H9 (cell line): ENCODE results near the gene RPRD1A. TPM values are rescaled to one million over a fixed set of nuclear protein-coding genes. Genes with fewer than 3 reads are reported as not detected.

ENCODE experiments used
- DNase-seq: peaks from one replicate; pipeline ENCODE4 v3.0.0-alpha.2; 2017
- H2AFZ ChIP-seq: one replicate; pipeline ENCODE4 v1.6.1; 2013; ENCODE audit warnings: mild to moderate bottlenecking, low read length, control low read depth, moderate library complexity
- H2AK5ac ChIP-seq: 2 replicates; pipeline ENCODE4 v1.6.1; 2013; ENCODE audit warnings: low read length, control low read depth, mixed read lengths; ENCODE audit not compliant: insufficient read length
- H2BK120ac ChIP-seq: one replicate; pipeline ENCODE4 v1.6.1; 2013; ENCODE audit warnings: low read depth, mild to moderate bottlenecking, low read length, control low read depth, inconsistent platforms; ENCODE audit not compliant: poor library complexity, severe bottlenecking
- H2BK12ac ChIP-seq: 2 replicates; pipeline ENCODE4 v1.6.1; 2013; ENCODE audit warnings: low read length, control low read depth, mixed read lengths, low read depth; ENCODE audit not compliant: insufficient read length
- H2BK15ac ChIP-seq: 2 replicates; pipeline ENCODE4 v1.6.1; 2013; ENCODE audit warnings: low read depth, low read length, control low read depth
- H2BK20ac ChIP-seq: one replicate; pipeline ENCODE4 v1.6.1; 2013; ENCODE audit warnings: low read depth, mild to moderate bottlenecking, low read length, control low read depth, inconsistent platforms; ENCODE audit not compliant: poor library complexity, severe bottlenecking
- H2BK5ac ChIP-seq: 2 replicates; pipeline ENCODE4 v1.6.1; 2013; ENCODE audit warnings: low read length, control low read depth, mixed read lengths; ENCODE audit not compliant: insufficient read length
- H3K14ac ChIP-seq: 2 replicates; pipeline ENCODE4 v1.6.1; 2013; ENCODE audit warnings: low read length, control low read depth; ENCODE audit not compliant: insufficient read depth
- H3K18ac ChIP-seq: 2 replicates; pipeline ENCODE4 v1.6.1; 2013; ENCODE audit warnings: low read depth, mild to moderate bottlenecking, mixed read lengths, low read length, control low read depth; ENCODE audit not compliant: insufficient read length
- H3K23ac ChIP-seq: 2 replicates; pipeline ENCODE4 v1.6.1; 2013; ENCODE audit warnings: low read length, control low read depth, mixed read lengths, low read depth; ENCODE audit not compliant: insufficient read length
- H3K23me2 ChIP-seq: 2 replicates; pipeline ENCODE4 v1.6.1; 2013; ENCODE audit warnings: low read depth, mild to moderate bottlenecking, mixed read lengths, low read length, control low read depth; ENCODE audit not compliant: insufficient read length, poor library complexity, severe bottlenecking
- H3K27ac ChIP-seq: 2 replicates; pipeline ENCODE4 v1.5.1; 2013; ENCODE audit warnings: low read length, control low read depth, mixed read lengths, low read depth; ENCODE audit not compliant: insufficient read length
- H3K27me3 ChIP-seq: 2 replicates; pipeline ENCODE4 v1.6.1; 2013; ENCODE audit warnings: low read length, control low read depth, inconsistent platforms; ENCODE audit not compliant: insufficient read depth
- H3K4ac ChIP-seq: 2 replicates; pipeline ENCODE4 v1.6.1; 2013; ENCODE audit warnings: low read depth, mild to moderate bottlenecking, control low read depth, inconsistent platforms, low read length, moderate library complexity
- H3K4me1 ChIP-seq: 2 replicates; pipeline ENCODE4 v1.6.1; 2013; ENCODE audit warnings: low read length, control low read depth, inconsistent platforms; ENCODE audit not compliant: insufficient read depth
- H3K4me2 ChIP-seq: 2 replicates; pipeline ENCODE4 v1.6.1; 2013; ENCODE audit warnings: low read length, control low read depth, mixed read lengths; ENCODE audit not compliant: insufficient read length, insufficient read depth
- H3K56ac ChIP-seq: 2 replicates; pipeline ENCODE4 v1.6.1; 2013; ENCODE audit warnings: low read depth, mild to moderate bottlenecking, mixed read lengths, low read length, control low read depth; ENCODE audit not compliant: insufficient read length
- H3K79me1 ChIP-seq: 2 replicates; pipeline ENCODE4 v1.6.1; 2013; ENCODE audit warnings: low read depth, mild to moderate bottlenecking, moderate library complexity, low read length, control low read depth, inconsistent platforms; ENCODE audit not compliant: insufficient read depth, poor library complexity, severe bottlenecking
- H3K79me2 ChIP-seq: 2 replicates; pipeline ENCODE4 v1.6.1; 2013; ENCODE audit warnings: low read length, control low read depth, inconsistent platforms; ENCODE audit not compliant: insufficient read depth
- H3K9ac ChIP-seq: 2 replicates; pipeline ENCODE4 v1.6.1; 2013; ENCODE audit warnings: low read length, control low read depth, mixed read lengths; ENCODE audit not compliant: insufficient read length; ENCODE audit errors: extremely low read depth
- H3K9me3 ChIP-seq: one replicate; pipeline ENCODE4 v1.6.1; 2013; ENCODE audit warnings: low read depth, low read length, inconsistent platforms; ENCODE audit not compliant: control insufficient read depth
- H3T11ph ChIP-seq: one replicate; pipeline ENCODE4 v1.6.1; 2013; ENCODE audit warnings: mild to moderate bottlenecking, low read length, control low read depth, inconsistent platforms
- H4K20me1 ChIP-seq: one replicate; pipeline ENCODE4 v1.6.1; 2013; ENCODE audit not compliant: control insufficient read depth, insufficient read length, insufficient read depth
- H4K5ac ChIP-seq: 2 replicates; pipeline ENCODE4 v1.6.1; 2013; ENCODE audit warnings: low read depth, mild to moderate bottlenecking, mixed read lengths, low read length, control low read depth; ENCODE audit not compliant: insufficient read length
- H4K8ac ChIP-seq: replicated peaks from 2 replicates; pipeline ENCODE4 v1.6.1; 2013; ENCODE audit warnings: low read length, control low read depth, mixed read lengths, low read depth; ENCODE audit not compliant: insufficient read length
- H4K91ac ChIP-seq: 2 replicates; pipeline ENCODE4 v1.6.1; 2013; ENCODE audit warnings: low read depth, mild to moderate bottlenecking, moderate library complexity, mixed read lengths, low read length, control low read depth; ENCODE audit not compliant: insufficient read length
- H3K27ac Mint-ChIP-seq, 3 experiments: 2 replicates in 2 of 3; 3 replicates in 1 of 3; pipeline ENCODE4 v1.8.0; 2020 to 2021; ENCODE audit warnings: mixed read lengths in 3 of 3, mild to moderate bottlenecking in 1 of 3, moderate library complexity in 1 of 3
- H3K27me3 Mint-ChIP-seq: 2 replicates; pipeline ENCODE4 v1.8.0; 2021; ENCODE audit warnings: low read depth, mild to moderate bottlenecking, moderate library complexity, mixed read lengths
- H3K36me3 Mint-ChIP-seq, 3 experiments: 2 replicates in 2 of 3; 3 replicates in 1 of 3; pipeline ENCODE4 v1.8.0; 2020 to 2021; ENCODE audit warnings: low read depth in 3 of 3, mixed read lengths in 3 of 3; ENCODE audit not compliant: insufficient read depth in 1 of 3
- H3K4me1 Mint-ChIP-seq, 2 experiments: 2 replicates each; pipeline ENCODE4 v1.8.0; 2020; ENCODE audit warnings: mixed read lengths in 2 of 2
- H3K4me3 Mint-ChIP-seq, 2 experiments: 2 replicates in 1 of 2; 3 replicates in 1 of 2; pipeline ENCODE4 v1.8.0; 2020 to 2021; ENCODE audit warnings: mild to moderate bottlenecking in 2 of 2, mixed read lengths in 2 of 2, moderate library complexity in 1 of 2
- H3K9me3 Mint-ChIP-seq, 2 experiments: 2 replicates in 1 of 2; 3 replicates in 1 of 2; pipeline ENCODE4 v1.8.0; 2020; ENCODE audit warnings: mild to moderate bottlenecking in 2 of 2, mixed read lengths in 2 of 2, moderate library complexity in 1 of 2
- CTCF ChIP-seq: fragments of 200-600 bp; sonication (generic); conservative IDR thresholded peaks from 3 replicates; pipeline ENCODE4 v1.8.0; 2021; ENCODE audit warnings: antibody characterized with exemption, mild to moderate bottlenecking
- WGBS: extraction: QIAGEN DNeasy Blood & Tissue Kit; methylation state at CpG from one replicate; pipeline ENCODE4 v1.1.7; 2013; ENCODE audit warnings: missing lambda C conversion rate, low lambda C conversion rate, mixed read lengths; ENCODE audit not compliant: insufficient read length; ENCODE audit errors: extremely low coverage; 5-methylcytosine and 5-hydroxymethylcytosine counted together
- total RNA-seq: library from RNA; stranded (reverse); gene quantifications from 2 replicates; pipeline ENCODE4 v1.2.1, GENCODE V29; 2021

RPRD1A gene
- total RNA-seq, 1 experiment from 2014 or later = 107 TPM

GRCh38 chr18:36058674-36059073, 8.7 kb downstream of the RPRD1A start:
- Histone ChIP-seq H3K4ac (no peak overlapping the region), H3K79me1 (peaks cover 4% of the 10 kb centered on the region), H3T11ph (no peak overlapping the region), H3K18ac (no peak overlapping the region), H2AK5ac (no peak overlapping the region), H3K79me2 (peaks cover 55% of the 10 kb centered on the region), H2BK120ac (no peak overlapping the region), H3K9ac (no peak overlapping the region), H3K9me3 (no peaks in the 10 kb centered on the region), H3K23ac (no peak overlapping the region), H2BK20ac (no peak overlapping the region), H2BK15ac (no peak overlapping the region), H3K27ac (no peak overlapping the region), H4K5ac (no peak overlapping the region), H2BK12ac (no peak overlapping the region), H4K91ac (no peak overlapping the region), H3K14ac (no peak overlapping the region), H3K23me2 (no peaks in the 10 kb centered on the region), H3K27me3 (no peaks in the 10 kb centered on the region), H2AFZ (no peak overlapping the region), H2BK5ac (no peak overlapping the region), H3K4me1 (no peaks in the 10 kb centered on the region), H3K56ac (no peak overlapping the region), H3K4me2 (no peak overlapping the region), H4K8ac (no peak overlapping the region), H4K20me1 (no peaks in the 10 kb centered on the region)
- Mint-ChIP-seq H3K4me1 (peaks cover 16% of the 10 kb centered on the region in 2 experiments), H3K36me3 (peaks cover 3 to 13% (median 9%) of the 10 kb centered on the region in 3 experiments; a peak in 6 of 7 replicates), H3K4me3 (no peak overlapping the region), H3K27me3 (no peaks in the 10 kb centered on the region), H3K27ac (peak overlapping the region in 1 of 3 experiments; percentile 88; a peak in 3 of 7 replicates), H3K9me3 (no peaks in the 10 kb centered on the region)
- WGBS = no CpG with 5 or more reads among the region's 3 CpGs
- TF ChIP-seq CTCF = no peak
- no peak for DNase-seq
